Measurements from ENCODE around the gene KLRK1.
"Not testable (repeated sequence)": the region's sequence is repeated elsewhere in the genome, so short reads cannot be mapped to it uniquely, and the experiment has no call there.

The KLRK1 gene

GRCh38 chr12:10354502-10354901 lies 35.3 kb downstream of the KLRK1 start:
- H3K9ac ChIP-seq (ENCODE audit: low read depth, low read length), result no peak overlapping the region
- no peaks in the 10 kb centered on the region for H3K27me3 ChIP-seq (ENCODE audit: control insufficient read depth, insufficient read depth, low read length)
- no peaks in the 10 kb centered on the region for H3K9me3 ChIP-seq (ENCODE audit: control insufficient read depth, insufficient read depth, low read length)
- no peak overlapping the region for H3K4me3 ChIP-seq (ENCODE audit: low read depth, low read length)
- H3K36me3 ChIP-seq (ENCODE audit: control insufficient read depth, insufficient read depth, low read length), result no peaks in the 10 kb centered on the region
- peaks cover 6% of the 10 kb centered on the region for H3K4me1 ChIP-seq (ENCODE audit: control insufficient read depth, insufficient read depth, low read length)

GRCh38 chr12:10354071-10354470 lies 35.8 kb downstream of the KLRK1 start:
- peaks cover 6% of the 10 kb centered on the region for H3K4me1 ChIP-seq (ENCODE audit: control insufficient read depth, insufficient read depth, low read length)
- H3K4me3 ChIP-seq (ENCODE audit: low read depth, low read length), result no peak overlapping the region
- H3K36me3 ChIP-seq (ENCODE audit: control insufficient read depth, insufficient read depth, low read length), result no peaks in the 10 kb centered on the region

GRCh38 chr12:10351457-10351856 lies 38.4 kb downstream of the KLRK1 start:
- not testable (repeated sequence) for H3K27me3 ChIP-seq (ENCODE audit: control insufficient read depth, insufficient read depth, low read length); H3K36me3 ChIP-seq (ENCODE audit: control insufficient read depth, insufficient read depth, low read length); H3K4me3 ChIP-seq (ENCODE audit: low read depth, low read length); H3K9ac ChIP-seq (ENCODE audit: low read depth, low read length); H3K9me3 ChIP-seq (ENCODE audit: control insufficient read depth, insufficient read depth, low read length); H3K4me1 ChIP-seq (ENCODE audit: control insufficient read depth, insufficient read depth, low read length)

More at GRCh38 chr12:10354071-10354470, 35.8 kb downstream of the KLRK1 start:
- Histone ChIP-seq H3K9me3 (ENCODE audit: control insufficient read depth, insufficient read depth, low read length) (no peaks in the 10 kb centered on the region), H3K9ac (ENCODE audit: low read depth, low read length) (no peak overlapping the region), H3K27me3 (ENCODE audit: control insufficient read depth, insufficient read depth, low read length) (no peaks in the 10 kb centered on the region)

- peaks cover 5% of the 10 kb centered on the region for H3K9me3 ChIP-seq (ENCODE audit: control insufficient read depth, insufficient read depth, low read length)
- H3K36me3 ChIP-seq (ENCODE audit: control insufficient read depth, insufficient read depth, low read length), result no peaks in the 10 kb centered on the region
- H3K9ac ChIP-seq (ENCODE audit: low read depth, low read length), result no peak overlapping the region
- no peak overlapping the region for H3K4me3 ChIP-seq (ENCODE audit: low read depth, low read length)
- no peaks in the 10 kb centered on the region for H3K4me1 ChIP-seq (ENCODE audit: control insufficient read depth, insufficient read depth, low read length)
- H3K27me3 ChIP-seq (ENCODE audit: control insufficient read depth, insufficient read depth, low read length), result no peaks in the 10 kb centered on the region
These were observed 47.8 kb downstream of the KLRK1 start for GRCh38 chr12:10341892-10342509.

GRCh38 chr12:10340946-10341345 lies 48.9 kb downstream of the KLRK1 start:
- not testable (repeated sequence) for H3K27me3 ChIP-seq (ENCODE audit: control insufficient read depth, insufficient read depth, low read length); H3K36me3 ChIP-seq (ENCODE audit: control insufficient read depth, insufficient read depth, low read length); H3K9me3 ChIP-seq (ENCODE audit: control insufficient read depth, insufficient read depth, low read length); H3K4me1 ChIP-seq (ENCODE audit: control insufficient read depth, insufficient read depth, low read length); H3K9ac ChIP-seq (ENCODE audit: low read depth, low read length); H3K4me3 ChIP-seq (ENCODE audit: low read depth, low read length)

GRCh38 chr12:10339053-10339840 lies 50.6 kb downstream of the KLRK1 start:
- no peak overlapping the region for H3K9ac ChIP-seq (ENCODE audit: low read depth, low read length)
- H3K4me3 ChIP-seq (ENCODE audit: low read depth, low read length), result no peak overlapping the region
- peaks cover 5% of the 10 kb centered on the region for H3K9me3 ChIP-seq (ENCODE audit: control insufficient read depth, insufficient read depth, low read length)
- no peaks in the 10 kb centered on the region for H3K36me3 ChIP-seq (ENCODE audit: control insufficient read depth, insufficient read depth, low read length)
- H3K27me3 ChIP-seq (ENCODE audit: control insufficient read depth, insufficient read depth, low read length), result no peaks in the 10 kb centered on the region
- no peaks in the 10 kb centered on the region for H3K4me1 ChIP-seq (ENCODE audit: control insufficient read depth, insufficient read depth, low read length)

- not testable (repeated sequence) for H3K27me3 ChIP-seq (ENCODE audit: control insufficient read depth, insufficient read depth, low read length); H3K4me3 ChIP-seq (ENCODE audit: low read depth, low read length); H3K36me3 ChIP-seq (ENCODE audit: control insufficient read depth, insufficient read depth, low read length); H3K4me1 ChIP-seq (ENCODE audit: control insufficient read depth, insufficient read depth, low read length); H3K9ac ChIP-seq (ENCODE audit: low read depth, low read length); H3K9me3 ChIP-seq (ENCODE audit: control insufficient read depth, insufficient read depth, low read length)
These were observed 51.4 kb downstream of the KLRK1 start for GRCh38 chr12:10338470-10338869.

- peak overlapping the region; percentile 18 for H3K4me3 ChIP-seq (ENCODE audit: low read depth, low read length)
- not testable (repeated sequence) for H3K9ac ChIP-seq (ENCODE audit: low read depth, low read length); H3K36me3 ChIP-seq (ENCODE audit: control insufficient read depth, insufficient read depth, low read length); H3K4me1 ChIP-seq (ENCODE audit: control insufficient read depth, insufficient read depth, low read length); H3K27me3 ChIP-seq (ENCODE audit: control insufficient read depth, insufficient read depth, low read length); H3K9me3 ChIP-seq (ENCODE audit: control insufficient read depth, insufficient read depth, low read length)
These were observed 53.6 kb downstream of the KLRK1 start for GRCh38 chr12:10336196-10336595.

DNA sequence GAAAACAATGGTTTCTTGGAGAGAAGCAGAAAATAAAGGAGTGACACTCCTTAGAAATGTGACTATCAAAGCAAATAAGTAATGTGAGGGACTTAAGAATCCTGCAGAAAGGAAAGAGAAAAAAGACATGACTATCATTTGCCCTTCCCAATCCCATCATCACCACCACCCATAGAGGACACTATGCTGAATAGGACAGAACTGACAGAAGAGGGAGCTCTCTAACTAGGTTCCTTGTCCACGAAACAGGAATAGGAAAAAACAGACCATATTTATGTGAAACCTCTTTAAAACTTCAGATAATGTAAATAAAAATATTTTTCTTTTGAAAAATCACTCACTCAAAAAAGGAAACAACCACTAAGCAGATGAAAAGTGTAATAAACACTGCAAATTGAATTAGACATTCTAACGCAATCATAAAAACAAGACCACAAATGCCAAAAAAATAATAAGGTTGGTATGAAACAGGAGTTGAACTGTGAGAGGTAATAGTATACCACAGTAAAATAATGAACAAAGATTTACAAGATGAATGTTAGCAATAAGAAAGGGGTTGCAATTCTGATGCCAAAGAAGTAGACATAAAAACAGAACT lies 58.1 kb downstream of the KLRK1 start:
- H3K36me3 ChIP-seq (ENCODE audit: control insufficient read depth, insufficient read depth, low read length), result no peaks in the 10 kb centered on the region
- H3K9ac ChIP-seq (ENCODE audit: low read depth, low read length), result no peak overlapping the region
- no peaks in the 10 kb centered on the region for H3K4me1 ChIP-seq (ENCODE audit: control insufficient read depth, insufficient read depth, low read length)
- H3K27me3 ChIP-seq (ENCODE audit: control insufficient read depth, insufficient read depth, low read length), result no peaks in the 10 kb centered on the region
- H3K9me3 ChIP-seq (ENCODE audit: control insufficient read depth, insufficient read depth, low read length), result no peaks in the 10 kb centered on the region
- H3K4me3 ChIP-seq (ENCODE audit: low read depth, low read length), result no peak overlapping the region

GRCh38 chr12:10328691-10329090 lies 61.1 kb downstream of the KLRK1 start:
- not testable (repeated sequence) for H3K9ac ChIP-seq (ENCODE audit: low read depth, low read length); H3K9me3 ChIP-seq (ENCODE audit: control insufficient read depth, insufficient read depth, low read length); H3K36me3 ChIP-seq (ENCODE audit: control insufficient read depth, insufficient read depth, low read length); H3K4me1 ChIP-seq (ENCODE audit: control insufficient read depth, insufficient read depth, low read length); H3K27me3 ChIP-seq (ENCODE audit: control insufficient read depth, insufficient read depth, low read length); H3K4me3 ChIP-seq (ENCODE audit: low read depth, low read length)

All from iPS-15b (cell line).